SK-N-MC (cell line): ENCODE data around the gene MFSD8.
"Not testable (repeated sequence)": the region's sequence is repeated elsewhere in the genome, so short reads cannot be mapped to it uniquely, and the experiment has no call there.

Experiments
- DNase-seq: peaks from one replicate; pipeline ENCODE4 v3.0.0-alpha.2; 2011; ENCODE audit warnings: low read depth, low spot score
- H3K27ac ChIP-seq: fragments of 200-600 bp; sonication (generic); 2 replicates; pipeline ENCODE4 v1.5.1; 2016; ENCODE audit warnings: mixed run types
- H3K36me3 ChIP-seq: fragments of 200-600 bp; sonication (generic); 2 replicates; pipeline ENCODE4 v1.6.1; 2017; ENCODE audit warnings: antibody characterized with exemption, low read length, mixed read lengths; ENCODE audit not compliant: insufficient read depth
- H3K4me3 ChIP-seq: fragments of 200-600 bp; sonication (generic); 2 replicates; pipeline ENCODE4 v1.5.1; 2016
- H3K9ac ChIP-seq: fragments of 200-600 bp; sonication (generic); 2 replicates; pipeline ENCODE4 v1.8.0; 2017; ENCODE audit warnings: mixed run types, mixed read lengths; ENCODE audit not compliant: insufficient read length
- H3K9me3 ChIP-seq: fragments of 200-600 bp; sonication (generic); 2 replicates; pipeline ENCODE4 v1.6.1; 2017; ENCODE audit warnings: low read depth, mild to moderate bottlenecking, antibody characterized with exemption, low read length, moderate library complexity, mixed read lengths
- EZH2 ChIP-seq: fragments of 200-600 bp; sonication (generic); IDR thresholded peaks from one replicate; pipeline ENCODE4 v1.6.1; 2017; ENCODE audit warnings: antibody characterized with exemption
- FOXP2 ChIP-seq: optimal IDR thresholded peaks from 2 replicates; pipeline ENCODE3; 2011; ENCODE audit warnings: mild to moderate bottlenecking, moderate library complexity; ENCODE audit not compliant: insufficient read depth; ENCODE audit errors: extremely low read length, control extremely low read depth
- POLR2AphosphoS5 ChIP-seq: IDR thresholded peaks from 2 replicates; pipeline ENCODE4 v1.6.1; 2012; ENCODE audit warnings: mild to moderate bottlenecking, low read depth, low read length, borderline replicate concordance

The MFSD8 gene

GRCh38 chr4:127965062-127965802, at the start of gene MFSD8, which contains the start of gene ABHD18:
Gene MFSD8, minus strand, starts transcription at chr4:127965173. Its CDS starts 40 bp downstream, at chr4:127965133.
Gene ABHD18, plus strand, starts transcription at chr4:127965406. Its CDS starts 17,550 bp downstream, at chr4:127982956.
- H3K36me3 ChIP-seq = no peaks in the 10 kb centered on the region
- no peak for TF ChIP-seq FOXP2
- TF ChIP-seq POLR2AphosphoS5 = peak; percentile 75; the same call in 1 of the 2 replicates

GRCh38 chr4:128009428-128009827, 44.5 kb upstream of the MFSD8 start:
- no peaks in the 10 kb centered on the region for H3K36me3 ChIP-seq
- no peak overlapping the region for H3K4me3 ChIP-seq

More at GRCh38 chr4:127965062-127965802, at the start of gene MFSD8, which contains the start of gene ABHD18:
- no peak within 1 kb of the TSS for H3K27ac ChIP-seq
- DNase-seq = no peak
- peak within 1 kb of the TSS; percentile 97 for H3K4me3 ChIP-seq
- peak within 1 kb of the TSS; percentile 79 for H3K9ac ChIP-seq
- H3K9me3 ChIP-seq = no peaks in the 10 kb centered on the region

GRCh38 chr4:128006592-128006991, 41.6 kb upstream of the MFSD8 start:
- TF ChIP-seq EZH2 (no peak), POLR2AphosphoS5 (no peak), FOXP2 (no peak)
- DNase-seq = no peak
- no peaks in the 10 kb centered on the region for H3K36me3 ChIP-seq
- no peak overlapping the region for H3K27ac ChIP-seq
- no peak overlapping the region for H3K9ac ChIP-seq
- no peaks in the 10 kb centered on the region for H3K9me3 ChIP-seq
- no peak overlapping the region for H3K4me3 ChIP-seq

More at GRCh38 chr4:128009428-128009827, 44.5 kb upstream of the MFSD8 start:
- H3K27ac ChIP-seq = no peak overlapping the region
- no peak for DNase-seq
- no peak for TF ChIP-seq EZH2
- no peak for TF ChIP-seq POLR2AphosphoS5
- TF ChIP-seq FOXP2 = no peak
- H3K9me3 ChIP-seq = no peaks in the 10 kb centered on the region
- H3K9ac ChIP-seq = no peak overlapping the region

- no peaks in the 10 kb centered on the region for H3K36me3 ChIP-seq
- DNase-seq = no peak
- no peaks in the 10 kb centered on the region for H3K9me3 ChIP-seq
- no peak overlapping the region for H3K4me3 ChIP-seq
- H3K27ac ChIP-seq = no peak overlapping the region
- TF ChIP-seq POLR2AphosphoS5 = no peak
- TF ChIP-seq FOXP2 = no peak
- no peak for TF ChIP-seq EZH2
- H3K9ac ChIP-seq = no peak overlapping the region
These were observed 32.8 kb upstream of the MFSD8 start for GRCh38 chr4:127997534-127998388.

GRCh38 chr4:127996521-127996920, 31.5 kb upstream of the MFSD8 start:
- H3K4me3 ChIP-seq, H3K27ac ChIP-seq, H3K9ac ChIP-seq, DNase-seq, H3K9me3 ChIP-seq, H3K36me3 ChIP-seq: not testable (repeated sequence)

GRCh38 chr4:127995776-127996175, 30.8 kb upstream of the MFSD8 start:
- no peak overlapping the region for H3K4me3 ChIP-seq
- no peaks in the 10 kb centered on the region for H3K9me3 ChIP-seq
- no peak overlapping the region for H3K9ac ChIP-seq
- H3K36me3 ChIP-seq = no peaks in the 10 kb centered on the region
- H3K27ac ChIP-seq = no peak overlapping the region
- DNase-seq = peak; percentile 68
- TF ChIP-seq FOXP2 (no peak), EZH2 (no peak), POLR2AphosphoS5 (no peak)

GRCh38 chr4:127993151-127993550, 28.2 kb upstream of the MFSD8 start:
- TF ChIP-seq EZH2 (no peak), POLR2AphosphoS5 (no peak), FOXP2 (no peak)
- DNase-seq = no peak
- Histone ChIP-seq H3K9ac (no peak overlapping the region), H3K27ac (peak overlapping the region; percentile 64; the same call in 1 of the 2 replicates), H3K36me3 (no peaks in the 10 kb centered on the region), H3K4me3 (peak overlapping the region; percentile 31; the same call in 1 of the 2 replicates), H3K9me3 (no peaks in the 10 kb centered on the region)

- H3K9me3 ChIP-seq = no peaks in the 10 kb centered on the region
- H3K4me3 ChIP-seq = no peak overlapping the region
- H3K27ac ChIP-seq = no peak overlapping the region
- no peak for TF ChIP-seq POLR2AphosphoS5
- no peak for TF ChIP-seq EZH2
- TF ChIP-seq FOXP2 = no peak
- no peak for DNase-seq
- no peaks in the 10 kb centered on the region for H3K36me3 ChIP-seq
- no peak overlapping the region for H3K9ac ChIP-seq
These were observed 23.7 kb upstream of the MFSD8 start for GRCh38 chr4:127988638-127989037.
